Measurements from ENCODE around the gene MDH1B. TPM values are rescaled to one million over a fixed set of nuclear protein-coding genes. Genes with fewer than 3 reads are reported as not detected.

MDH1B gene
- total RNA-seq, 1 experiment from 2014 or later = 1.3 TPM

- H4K5ac ChIP-seq (ENCODE audit: insufficient read length, low read depth, low read length) = no peak overlapping the region
- peaks cover 2% of the 10 kb centered on the region; the same call in 1 of the 2 replicates for H3K27me3 Mint-ChIP-seq (ENCODE audit: low read depth)
- H2BK120ac ChIP-seq (ENCODE audit: low read depth, low read length, poor library complexity, severe bottlenecking) = no peak overlapping the region
- H2BK15ac ChIP-seq (ENCODE audit: low read depth, low read length) = no peak overlapping the region
- H3K79me1 ChIP-seq (ENCODE audit: insufficient read depth, low read depth, low read length, poor library complexity, severe bottlenecking) = no peaks in the 10 kb centered on the region
- no peaks in the 10 kb centered on the region for H4K20me1 ChIP-seq (ENCODE audit: control insufficient read depth, insufficient read depth, insufficient read length)
- H3K4me1 Mint-ChIP-seq = no peaks in the 10 kb centered on the region
- no peaks in the 10 kb centered on the region for H3K23me2 ChIP-seq (ENCODE audit: insufficient read length, low read depth, low read length, poor library complexity, severe bottlenecking)
- H3K9me3 ChIP-seq (ENCODE audit: control insufficient read depth, low read depth, low read length) = no peaks in the 10 kb centered on the region
- no peak overlapping the region for H3K14ac ChIP-seq (ENCODE audit: insufficient read depth, low read length)
- H3K4me3 Mint-ChIP-seq = no peak overlapping the region
- no peak overlapping the region for H3T11ph ChIP-seq (ENCODE audit: low read length)
- no peak overlapping the region for H2BK5ac ChIP-seq (ENCODE audit: insufficient read length, low read length)
- no CpG with 5 or more reads among the region's 1 CpG for WGBS (ENCODE audit: extremely low coverage, insufficient read length, low lambda C conversion rate)
- H3K27me3 ChIP-seq (ENCODE audit: insufficient read depth, low read length) = no peaks in the 10 kb centered on the region
- no peaks in the 10 kb centered on the region for H3K4me1 ChIP-seq (ENCODE audit: insufficient read depth, low read length)
- no peak overlapping the region for H3K9ac ChIP-seq (ENCODE audit: extremely low read depth, insufficient read length, low read length)
- no peak overlapping the region for H3K56ac ChIP-seq (ENCODE audit: insufficient read length, low read depth, low read length)
- H3K36me3 Mint-ChIP-seq (ENCODE audit: insufficient read depth in 1 of 3, low read depth in 3 of 3) = no peaks in the 10 kb centered on the region
- no peak overlapping the region for H3K27ac Mint-ChIP-seq
- DNase-seq = no peak
- no peaks in the 10 kb centered on the region for H3K79me2 ChIP-seq (ENCODE audit: insufficient read depth, low read length)
- H3K27ac ChIP-seq (ENCODE audit: insufficient read length, low read depth, low read length) = no peak overlapping the region
- no peak overlapping the region for H4K8ac ChIP-seq (replicated peaks; ENCODE audit: insufficient read length, low read depth, low read length)
- H2AFZ ChIP-seq (ENCODE audit: low read length) = no peak overlapping the region
- no peaks in the 10 kb centered on the region for H3K9me3 Mint-ChIP-seq
- no peak overlapping the region for H3K23ac ChIP-seq (ENCODE audit: insufficient read length, low read depth, low read length)
- no peak overlapping the region for H3K18ac ChIP-seq (ENCODE audit: insufficient read length, low read depth, low read length)
- no peak for TF ChIP-seq CTCF (conservative IDR thresholded peaks at IDR 0.05)
- no peak overlapping the region for H2AK5ac ChIP-seq (ENCODE audit: insufficient read length, low read length)
- no peak overlapping the region for H2BK20ac ChIP-seq (ENCODE audit: low read depth, low read length, poor library complexity, severe bottlenecking)
- no peak overlapping the region for H3K4me2 ChIP-seq (ENCODE audit: insufficient read depth, insufficient read length, low read length)
- H2BK12ac ChIP-seq (ENCODE audit: insufficient read length, low read depth, low read length) = no peak overlapping the region
- H4K91ac ChIP-seq (ENCODE audit: insufficient read length, low read depth, low read length) = no peak overlapping the region
- no peak overlapping the region for H3K4ac ChIP-seq (ENCODE audit: low read depth, low read length)
Measured at GRCh38 chr2:206688990-206689389, 76.1 kb downstream of the MDH1B start.
